Liver (tissue), 3 donors: ENCODE measurements around the gene ZNF594.

Experiments used
- EGR1 ChIP-seq, 2 donors: IDR thresholded peaks; 2 replicates each; pipeline ENCODE4 v1.6.1; 2016 to 2018; ENCODE audit warnings: antibody characterized with exemption in 2 of 2, low read depth in 2 of 2
- GABPA ChIP-seq, 2 donors: IDR thresholded peaks in 1 of 2; conservative IDR thresholded peaks in 1 of 2; 2 replicates each; pipeline ENCODE4 v1.6.1; 2016; ENCODE audit warnings: antibody characterized with exemption in 2 of 2, mild to moderate bottlenecking in 1 of 2, moderate library complexity in 1 of 2
- HNF4A ChIP-seq, 2 donors: conservative IDR thresholded peaks; 2 replicates each; pipeline ENCODE4 v1.6.1; 2016; ENCODE audit warnings: antibody characterized with exemption in 2 of 2, mild to moderate bottlenecking in 2 of 2
- JUND ChIP-seq, 2 donors: IDR thresholded peaks; 2 replicates each; pipeline ENCODE4 v1.6.1; 2016; ENCODE audit warnings: antibody characterized with exemption in 2 of 2
- RAD21 ChIP-seq, 2 donors: IDR thresholded peaks; 2 replicates each; pipeline ENCODE4 v1.6.1; 2016; ENCODE audit warnings: antibody characterized with exemption in 2 of 2, mild to moderate bottlenecking in 2 of 2
- RXRA ChIP-seq, 2 donors: IDR thresholded peaks; 2 replicates each; pipeline ENCODE4 v1.6.1; 2017 to 2018; ENCODE audit warnings: antibody characterized with exemption in 2 of 2, mild to moderate bottlenecking in 1 of 2
- SP1 ChIP-seq: IDR thresholded peaks from 2 replicates; pipeline ENCODE4 v1.6.1; 2018; ENCODE audit warnings: antibody characterized with exemption, mild to moderate bottlenecking
- TAF1 ChIP-seq: conservative IDR thresholded peaks from 2 replicates; pipeline ENCODE4 v1.6.1; 2016; ENCODE audit warnings: antibody characterized with exemption, mild to moderate bottlenecking
- YY1 ChIP-seq: IDR thresholded peaks from 2 replicates; pipeline ENCODE4 v1.6.1; 2016; ENCODE audit warnings: antibody characterized with exemption, mild to moderate bottlenecking
- TF ChIP-seq, protein P1 (sequence below): IDR thresholded peaks from 2 replicates; pipeline ENCODE4 v1.6.1; 2016; ENCODE audit warnings: antibody characterized with exemption, mild to moderate bottlenecking
- TF ChIP-seq, protein P2 (sequence below): fragments of 150-350 bp; IDR thresholded peaks from 2 replicates; pipeline ENCODE4 v1.5.1; 2017; ENCODE audit warnings: improper control_type of control experiment, low read depth, low read length; ENCODE audit not compliant: missing input control
- TF ChIP-seq, protein P3 (sequence below): IDR thresholded peaks from 2 replicates; pipeline ENCODE4 v1.6.1; 2016; ENCODE audit warnings: antibody characterized with exemption
- donor health status: healthy.
- donor health status: healthy.

DNA sequence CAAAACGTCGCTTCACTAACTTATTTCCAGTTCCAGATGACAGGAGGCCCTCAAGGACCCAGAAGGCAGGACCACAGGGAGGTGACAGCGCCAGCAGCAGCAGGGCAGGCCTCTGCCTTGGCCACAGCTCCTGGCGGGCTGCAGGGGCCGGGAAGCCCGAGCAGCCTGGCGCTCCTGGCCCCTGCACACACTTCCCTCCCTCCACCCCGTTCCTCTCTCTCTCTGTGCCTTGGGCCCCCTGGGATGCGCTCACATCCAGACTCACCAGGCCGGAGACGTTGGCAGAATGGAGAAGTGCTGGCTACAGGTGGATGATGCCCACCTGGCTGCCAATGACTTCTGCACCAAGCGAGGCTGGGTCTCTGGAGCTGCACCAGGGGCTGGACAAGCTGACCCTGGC lies 12.7 kb downstream of the ZNF594 start:
- TF ChIP-seq GABPA (IDR thresholded peaks at IDR 0.05 in 1 of 2, conservative IDR thresholded peaks at IDR 0.05 in 1 of 2) (no peak), TAF1 (no peak), RAD21 (IDR thresholded peaks at IDR 0.05) (no peak), SP1 (no peak), YY1 (no peak), HNF4A (conservative IDR thresholded peaks at IDR 0.05) (no peak), RXRA (IDR thresholded peaks at IDR 0.05) (no peak), JUND (IDR thresholded peaks at IDR 0.05) (no peak), EGR1 (IDR thresholded peaks at IDR 0.05; ENCODE audit: low read depth in 2 of 2) (no peak)
- TF ChIP-seq, protein P1, sequence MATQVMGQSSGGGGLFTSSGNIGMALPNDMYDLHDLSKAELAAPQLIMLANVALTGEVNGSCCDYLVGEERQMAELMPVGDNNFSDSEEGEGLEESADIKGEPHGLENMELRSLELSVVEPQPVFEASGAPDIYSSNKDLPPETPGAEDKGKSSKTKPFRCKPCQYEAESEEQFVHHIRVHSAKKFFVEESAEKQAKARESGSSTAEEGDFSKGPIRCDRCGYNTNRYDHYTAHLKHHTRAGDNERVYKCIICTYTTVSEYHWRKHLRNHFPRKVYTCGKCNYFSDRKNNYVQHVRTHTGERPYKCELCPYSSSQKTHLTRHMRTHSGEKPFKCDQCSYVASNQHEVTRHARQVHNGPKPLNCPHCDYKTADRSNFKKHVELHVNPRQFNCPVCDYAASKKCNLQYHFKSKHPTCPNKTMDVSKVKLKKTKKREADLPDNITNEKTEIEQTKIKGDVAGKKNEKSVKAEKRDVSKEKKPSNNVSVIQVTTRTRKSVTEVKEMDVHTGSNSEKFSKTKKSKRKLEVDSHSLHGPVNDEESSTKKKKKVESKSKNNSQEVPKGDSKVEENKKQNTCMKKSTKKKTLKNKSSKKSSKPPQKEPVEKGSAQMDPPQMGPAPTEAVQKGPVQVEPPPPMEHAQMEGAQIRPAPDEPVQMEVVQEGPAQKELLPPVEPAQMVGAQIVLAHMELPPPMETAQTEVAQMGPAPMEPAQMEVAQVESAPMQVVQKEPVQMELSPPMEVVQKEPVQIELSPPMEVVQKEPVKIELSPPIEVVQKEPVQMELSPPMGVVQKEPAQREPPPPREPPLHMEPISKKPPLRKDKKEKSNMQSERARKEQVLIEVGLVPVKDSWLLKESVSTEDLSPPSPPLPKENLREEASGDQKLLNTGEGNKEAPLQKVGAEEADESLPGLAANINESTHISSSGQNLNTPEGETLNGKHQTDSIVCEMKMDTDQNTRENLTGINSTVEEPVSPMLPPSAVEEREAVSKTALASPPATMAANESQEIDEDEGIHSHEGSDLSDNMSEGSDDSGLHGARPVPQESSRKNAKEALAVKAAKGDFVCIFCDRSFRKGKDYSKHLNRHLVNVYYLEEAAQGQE: no peak
- TF ChIP-seq, protein P2, sequence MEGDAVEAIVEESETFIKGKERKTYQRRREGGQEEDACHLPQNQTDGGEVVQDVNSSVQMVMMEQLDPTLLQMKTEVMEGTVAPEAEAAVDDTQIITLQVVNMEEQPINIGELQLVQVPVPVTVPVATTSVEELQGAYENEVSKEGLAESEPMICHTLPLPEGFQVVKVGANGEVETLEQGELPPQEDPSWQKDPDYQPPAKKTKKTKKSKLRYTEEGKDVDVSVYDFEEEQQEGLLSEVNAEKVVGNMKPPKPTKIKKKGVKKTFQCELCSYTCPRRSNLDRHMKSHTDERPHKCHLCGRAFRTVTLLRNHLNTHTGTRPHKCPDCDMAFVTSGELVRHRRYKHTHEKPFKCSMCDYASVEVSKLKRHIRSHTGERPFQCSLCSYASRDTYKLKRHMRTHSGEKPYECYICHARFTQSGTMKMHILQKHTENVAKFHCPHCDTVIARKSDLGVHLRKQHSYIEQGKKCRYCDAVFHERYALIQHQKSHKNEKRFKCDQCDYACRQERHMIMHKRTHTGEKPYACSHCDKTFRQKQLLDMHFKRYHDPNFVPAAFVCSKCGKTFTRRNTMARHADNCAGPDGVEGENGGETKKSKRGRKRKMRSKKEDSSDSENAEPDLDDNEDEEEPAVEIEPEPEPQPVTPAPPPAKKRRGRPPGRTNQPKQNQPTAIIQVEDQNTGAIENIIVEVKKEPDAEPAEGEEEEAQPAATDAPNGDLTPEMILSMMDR: no peak
- TF ChIP-seq, protein P3, sequence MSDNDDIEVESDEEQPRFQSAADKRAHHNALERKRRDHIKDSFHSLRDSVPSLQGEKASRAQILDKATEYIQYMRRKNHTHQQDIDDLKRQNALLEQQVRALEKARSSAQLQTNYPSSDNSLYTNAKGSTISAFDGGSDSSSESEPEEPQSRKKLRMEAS: no peak
